Measurements from ENCODE around the gene SF1. TPM values are rescaled to one million over a fixed set of nuclear protein-coding genes. Genes with fewer than 3 reads are reported as not detected.

SF1 gene
- total and polyA plus RNA-seq, 9 of the 15 experiments (the other 6 are each of a cell fraction or from before 2014, with no cell fraction given): 13.1 to 334 (median 111) TPM

DNA sequence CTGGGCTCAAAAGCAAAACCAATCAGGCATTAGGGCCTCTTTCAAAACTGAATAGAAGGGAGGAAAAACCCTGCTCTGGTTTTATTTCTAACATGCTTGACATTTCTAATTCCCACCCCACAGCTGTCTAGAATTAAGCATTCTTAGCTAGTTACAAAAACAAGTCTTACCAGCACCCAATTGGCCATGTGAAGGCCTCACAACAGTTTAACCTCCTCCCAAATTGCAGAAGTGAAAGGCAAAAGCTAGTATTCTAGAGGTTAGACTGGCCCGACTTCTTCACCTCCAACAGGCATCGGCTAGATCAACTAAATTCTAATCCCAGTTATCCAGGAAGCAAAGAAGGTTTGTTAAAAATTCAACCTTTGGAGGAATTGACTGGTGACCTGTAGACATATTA, 6.5 kb downstream of the SF1 start:
- Histone ChIP-seq H2AFZ (ENCODE audit: low read depth, low read length) (no peak overlapping the region), H4K20me1 (replicated peaks; ENCODE audit: control insufficient read depth, insufficient read depth, low read length) (peaks cover 66% of the 10 kb centered on the region), H3K9me1 (ENCODE audit: control insufficient read depth, insufficient read depth, low read length) (peaks cover 12% of the 10 kb centered on the region), H3K79me2 (ENCODE audit: control insufficient read depth, insufficient read depth, low read length) (peaks cover 95% of the 10 kb centered on the region), H3K36me3 (ENCODE audit: control insufficient read depth, insufficient read depth, low read length) (peaks cover 99% of the 10 kb centered on the region), H3K27ac (ENCODE audit: extremely low read depth, low read depth, low read length) (no peak overlapping the region), H3K27me3 (ENCODE audit: control insufficient read depth in 2 of 2, insufficient read depth in 2 of 2, low read length in 2 of 2) (no peaks in the 10 kb centered on the region), H3K9me3 (replicated peaks; ENCODE audit: control insufficient read depth, insufficient read depth, low read depth, low read length) (no peaks in the 10 kb centered on the region), H3K4me1 (replicated peaks in 1 of 2; ENCODE audit: control insufficient read depth in 2 of 2, insufficient read depth in 2 of 2, low read length in 2 of 2) (peaks cover 5 to 6% of the 10 kb centered on the region in 2 experiments; a peak in 3 of 5 replicates), H3K4me2 (ENCODE audit: insufficient read depth, low read length) (no peak overlapping the region), H3K4me3 (no peak overlapping the region), H3K9ac (ENCODE audit: insufficient read depth in 1 of 2, low read depth in 2 of 2, low read length in 2 of 2) (no peak overlapping the region)
- in situ Hi-C loops (cut with MboI): no loop called here
- FAIRE-seq (no peak), ATAC-seq (no peak), DNase-seq (ENCODE audit: extremely low read depth in 1 of 4, low spot score in 3 of 4) (no peak)
- TF ChIP-seq, protein P1, sequence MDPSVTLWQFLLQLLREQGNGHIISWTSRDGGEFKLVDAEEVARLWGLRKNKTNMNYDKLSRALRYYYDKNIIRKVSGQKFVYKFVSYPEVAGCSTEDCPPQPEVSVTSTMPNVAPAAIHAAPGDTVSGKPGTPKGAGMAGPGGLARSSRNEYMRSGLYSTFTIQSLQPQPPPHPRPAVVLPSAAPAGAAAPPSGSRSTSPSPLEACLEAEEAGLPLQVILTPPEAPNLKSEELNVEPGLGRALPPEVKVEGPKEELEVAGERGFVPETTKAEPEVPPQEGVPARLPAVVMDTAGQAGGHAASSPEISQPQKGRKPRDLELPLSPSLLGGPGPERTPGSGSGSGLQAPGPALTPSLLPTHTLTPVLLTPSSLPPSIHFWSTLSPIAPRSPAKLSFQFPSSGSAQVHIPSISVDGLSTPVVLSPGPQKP (CRISPR knock-in tag; IDR thresholded peaks at IDR 0.05): no peak
- TF ChIP-seq SP1 (CRISPR knock-in tag; IDR thresholded peaks at IDR 0.05): 0 out of 2 replicates have a peak, but pooled peaks have one; percentile 27
- TF ChIP-seq ASH1L (IDR thresholded peaks at IDR 0.05; ENCODE audit: borderline replicate concordance, low read depth, partially characterized antibody): no peak
- TF ChIP-seq TCF7 (IDR thresholded peaks at IDR 0.05; ENCODE audit: borderline replicate concordance): no peak
- no peak for TF ChIP-seq RBBP5 (IDR thresholded peaks at IDR 0.05; ENCODE audit: borderline replicate concordance, insufficient read depth, low read length, poor library complexity, severe bottlenecking)
- intact Hi-C loops (cut with micrococcal nuclease): no loop called here
- BruUV-seq (replicated peaks): no TSS peak
- WGBS (ENCODE audit: insufficient coverage, low coverage, missing lambda C conversion rate): 93% methylated on average over 2 of the region's 2 CpGs
- POLR2A ChIA-PET: interaction anchor here (10.8 kb wide), 1 partner anchor 9 kb away, joined by 168 read pairs; the partner anchor contains the start of gene PYGM
- CTCF ChIA-PET (ENCODE audit: low intra/inter-chr PET ratio): no interaction called here

All from K562 (cell line).